PC-9 (cell line): Measurements from ENCODE around the gene HMGN3. TPM values are rescaled to one million over a fixed set of nuclear protein-coding genes. Genes with fewer than 3 reads are reported as not detected.

Experiments
- BruUV-seq: library from RNA; stranded (reverse); fragments of 400-500 nt; replicated peaks from 2 replicates; lab custom pipeline; 2021; lab: Mats Ljungman, UMichigan
- CTCF ChIA-PET: fragments of 300-600 bp; sonication (Branson Sonifier 250); formaldehyde crosslinking; loops from one replicate; lab custom pipeline; 2022; ENCODE audit warnings: antibody characterized with exemption; lab: Charles Lee
- POLR2A ChIA-PET: fragments of 300-600 bp; sonication (Branson Sonifier 250); formaldehyde crosslinking; loops from one replicate; lab custom pipeline; 2022; ENCODE audit warnings: antibody characterized with exemption; ENCODE audit not compliant: unreplicated experiment; lab: Charles Lee
- DNase-seq, 2 experiments: peaks; one replicate each; pipeline versions ENCODE4 v3.0.0 to v3.0.0-alpha.2; 2015 to 2022; ENCODE audit warnings: mixed read lengths in 1 of 2
- H2AFZ ChIP-seq: fragments of 200-600 bp; sonication (generic); 2 replicates; pipeline ENCODE4 v1.8.1; 2017; ENCODE audit warnings: antibody characterized with exemption
- H3F3A ChIP-seq: fragments of 200-600 bp; sonication (generic); 2 replicates; pipeline ENCODE4 v1.8.1; 2017; ENCODE audit warnings: antibody characterized with exemption, mild to moderate bottlenecking, low read depth; ENCODE audit not compliant: insufficient read depth
- H3K27ac ChIP-seq: fragments of 200-600 bp; sonication (generic); 2 replicates; pipeline ENCODE4 v1.6.1; 2016; ENCODE audit warnings: mixed run types
- H3K27me3 ChIP-seq: fragments of 200-600 bp; sonication (generic); 2 replicates; pipeline ENCODE4 v1.6.1; 2016; ENCODE audit warnings: low read depth, mixed run types; ENCODE audit not compliant: insufficient read depth
- H3K36me3 ChIP-seq: fragments of 200-600 bp; sonication (generic); 2 replicates; pipeline ENCODE4 v1.6.1; 2016; ENCODE audit warnings: low read depth, mixed run types
- H3K4me1 ChIP-seq: fragments of 200-600 bp; sonication (generic); replicated peaks from 2 replicates; pipeline ENCODE4 v1.6.1; 2016; ENCODE audit warnings: mixed run types; ENCODE audit not compliant: insufficient read depth
- H3K4me2 ChIP-seq: fragments of 200-600 bp; sonication (generic); 2 replicates; pipeline ENCODE4 v1.6.1; 2017; ENCODE audit warnings: mixed run types
- H3K4me3 ChIP-seq: fragments of 200-600 bp; sonication (generic); 2 replicates; pipeline ENCODE4 v1.6.1; 2016; ENCODE audit warnings: mixed run types
- H3K79me2 ChIP-seq: fragments of 200-600 bp; sonication (generic); 2 replicates; pipeline ENCODE4 v1.6.1; 2017; ENCODE audit warnings: low read depth, mixed run types
- H3K9me2 ChIP-seq: fragments of 200-600 bp; sonication (generic); 2 replicates; pipeline ENCODE4 v1.8.1; 2017; ENCODE audit warnings: mild to moderate bottlenecking; ENCODE audit not compliant: insufficient read depth
- H3K9me3 ChIP-seq: fragments of 200-600 bp; sonication (generic); 2 replicates; pipeline ENCODE4 v1.8.1; 2016; ENCODE audit warnings: low read depth; ENCODE audit not compliant: insufficient read depth
- H4K20me1 ChIP-seq: fragments of 200-600 bp; sonication (generic); 2 replicates; pipeline ENCODE4 v1.8.1; 2017; ENCODE audit not compliant: insufficient read depth
- EZH2 ChIP-seq: fragments of 200-600 bp; sonication (generic); IDR thresholded peaks from 2 replicates; pipeline ENCODE4 v1.8.0; 2017; ENCODE audit warnings: antibody characterized with exemption, low read depth
- intact Hi-C: fragments of 100-400 bp; cut with micrococcal nuclease; formaldehyde crosslinking; loops from one replicate; pipeline ENCODE4 v1.10.0; 2022; ENCODE audit not compliant: unreplicated experiment
- total RNA-seq: library from RNA; stranded (reverse); gene quantifications from 2 replicates; pipeline ENCODE4 v1.2.3, GENCODE V29; 2021
- TF ChIP-seq, protein P1 (sequence below): fragments of 200-600 bp; sonication (generic); conservative IDR thresholded peaks from 2 replicates; pipeline ENCODE4 v1.6.1; 2017; ENCODE audit warnings: mixed run types, antibody characterized with exemption, mild to moderate bottlenecking, moderate library complexity

The HMGN3 gene
- total RNA-seq, 1 experiment from 2014 or later, result 62.3 TPM

DNA sequence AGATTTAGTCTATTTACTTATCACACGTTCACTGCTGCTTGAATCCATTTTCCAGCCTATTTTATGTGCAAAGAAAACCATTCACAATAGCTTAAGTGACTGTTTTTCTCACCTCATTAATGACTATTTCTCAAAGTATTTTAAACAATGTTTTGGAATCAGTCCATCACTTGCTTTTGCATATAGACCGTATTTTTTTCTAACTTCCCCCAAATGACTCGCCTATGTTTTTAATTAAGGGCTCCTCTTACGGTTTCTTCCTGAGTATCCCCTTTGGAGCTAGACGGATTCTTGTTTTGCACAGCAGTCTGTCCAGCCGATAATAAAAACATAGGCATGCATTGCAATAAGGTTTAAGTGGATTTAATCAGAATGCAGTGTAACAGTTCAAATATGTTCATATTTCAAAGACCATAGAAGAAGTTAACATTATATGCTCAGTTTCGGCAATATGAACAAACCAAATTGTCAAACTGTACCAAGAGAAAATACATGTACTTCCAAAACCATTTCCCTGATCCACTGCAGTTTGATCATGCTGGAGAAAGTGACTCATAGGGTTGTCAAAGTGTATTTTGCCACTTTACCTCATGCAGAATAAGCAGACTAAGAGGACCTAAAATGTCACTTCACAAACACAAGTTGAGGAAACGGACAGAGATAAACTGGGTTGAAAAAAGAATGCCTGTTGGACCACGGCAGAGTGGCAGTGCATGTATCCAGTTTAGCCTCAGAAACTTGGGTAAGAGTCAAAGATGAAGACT lies 66.4 kb downstream of the HMGN3 start:
- no peak overlapping the region for H3K27ac ChIP-seq
- DNase-seq, result no peak
- no peak overlapping the region for H3K4me3 ChIP-seq
- no peaks in the 10 kb centered on the region for H3K27me3 ChIP-seq
- CTCF ChIA-PET, result no interaction called here
- no peaks in the 10 kb centered on the region for H4K20me1 ChIP-seq
- TF ChIP-seq, protein P1, sequence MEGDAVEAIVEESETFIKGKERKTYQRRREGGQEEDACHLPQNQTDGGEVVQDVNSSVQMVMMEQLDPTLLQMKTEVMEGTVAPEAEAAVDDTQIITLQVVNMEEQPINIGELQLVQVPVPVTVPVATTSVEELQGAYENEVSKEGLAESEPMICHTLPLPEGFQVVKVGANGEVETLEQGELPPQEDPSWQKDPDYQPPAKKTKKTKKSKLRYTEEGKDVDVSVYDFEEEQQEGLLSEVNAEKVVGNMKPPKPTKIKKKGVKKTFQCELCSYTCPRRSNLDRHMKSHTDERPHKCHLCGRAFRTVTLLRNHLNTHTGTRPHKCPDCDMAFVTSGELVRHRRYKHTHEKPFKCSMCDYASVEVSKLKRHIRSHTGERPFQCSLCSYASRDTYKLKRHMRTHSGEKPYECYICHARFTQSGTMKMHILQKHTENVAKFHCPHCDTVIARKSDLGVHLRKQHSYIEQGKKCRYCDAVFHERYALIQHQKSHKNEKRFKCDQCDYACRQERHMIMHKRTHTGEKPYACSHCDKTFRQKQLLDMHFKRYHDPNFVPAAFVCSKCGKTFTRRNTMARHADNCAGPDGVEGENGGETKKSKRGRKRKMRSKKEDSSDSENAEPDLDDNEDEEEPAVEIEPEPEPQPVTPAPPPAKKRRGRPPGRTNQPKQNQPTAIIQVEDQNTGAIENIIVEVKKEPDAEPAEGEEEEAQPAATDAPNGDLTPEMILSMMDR, result no peak
- no peak for TF ChIP-seq EZH2
- H3F3A ChIP-seq, result no peaks in the 10 kb centered on the region
- intact Hi-C loops, result loop anchor here (5.0 kb wide), 1 partner anchor 91 kb away; the partner anchor contains the start of gene PHIP
- POLR2A ChIA-PET, result no interaction called here
- H3K36me3 ChIP-seq, result no peaks in the 10 kb centered on the region
- no TSS peak for BruUV-seq
- H2AFZ ChIP-seq, result no peak overlapping the region
- H3K79me2 ChIP-seq, result no peaks in the 10 kb centered on the region
- no peaks in the 10 kb centered on the region for H3K9me3 ChIP-seq
- H3K4me1 ChIP-seq, result no peaks in the 10 kb centered on the region
- no peak overlapping the region for H3K4me2 ChIP-seq
- no peaks in the 10 kb centered on the region for H3K9me2 ChIP-seq

GRCh38 chr6:79159846-79160245 lies 74.6 kb downstream of the HMGN3 start:
- BruUV-seq, result no TSS peak
- Histone ChIP-seq H3F3A (no peaks in the 10 kb centered on the region), H3K36me3 (no peaks in the 10 kb centered on the region), H3K79me2 (no peaks in the 10 kb centered on the region), H3K27ac (no peak overlapping the region), H3K9me3 (no peaks in the 10 kb centered on the region), H3K9me2 (no peaks in the 10 kb centered on the region), H4K20me1 (no peaks in the 10 kb centered on the region), H3K4me1 (no peaks in the 10 kb centered on the region), H3K4me2 (no peak overlapping the region), H3K4me3 (no peak overlapping the region), H2AFZ (no peak overlapping the region), H3K27me3 (no peaks in the 10 kb centered on the region)
- TF ChIP-seq EZH2, result no peak
- TF ChIP-seq, protein P1, result no peak
- ChIA-PET CTCF (no interaction called here), POLR2A (no interaction called here)
- intact Hi-C loops, result no loop called here
- no peak for DNase-seq

- intact Hi-C loops, result no loop called here
- BruUV-seq, result no TSS peak
- no peak for DNase-seq
These were observed 75.5 kb downstream of the HMGN3 start for GRCh38 chr6:79158856-79159516.

More at GRCh38 chr6:79158856-79159516, 75.5 kb downstream of the HMGN3 start:
- H3K27ac ChIP-seq, result no peak overlapping the region
- no peaks in the 10 kb centered on the region for H3F3A ChIP-seq
- ChIA-PET POLR2A (no interaction called here), CTCF (no interaction called here)
- no peaks in the 10 kb centered on the region for H3K9me3 ChIP-seq
- H3K79me2 ChIP-seq, result no peaks in the 10 kb centered on the region
- TF ChIP-seq, protein P1, result no peak
- no peak for TF ChIP-seq EZH2
- H3K4me2 ChIP-seq, result no peak overlapping the region
- no peak overlapping the region for H3K4me3 ChIP-seq
- H4K20me1 ChIP-seq, result no peaks in the 10 kb centered on the region
- H3K36me3 ChIP-seq, result no peaks in the 10 kb centered on the region
- no peaks in the 10 kb centered on the region for H3K9me2 ChIP-seq
- no peak overlapping the region for H2AFZ ChIP-seq
- no peaks in the 10 kb centered on the region for H3K4me1 ChIP-seq
- H3K27me3 ChIP-seq, result no peaks in the 10 kb centered on the region
